ENCODE results near the gene TPK1.
"Not testable (repeated sequence)": the region's sequence is repeated elsewhere in the genome, so short reads cannot be mapped to it uniquely, and the experiment has no call there.

- not testable (repeated sequence) for TF ChIP-seq CTCF (tag by site-specific recombination; IDR thresholded peaks at IDR 0.05); YY2 (tag by site-specific recombination; IDR thresholded peaks at IDR 0.05); SCRT1 (tag by site-specific recombination; IDR thresholded peaks at IDR 0.05; ENCODE audit: borderline replicate concordance); ZNF404 (tag by site-specific recombination; IDR thresholded peaks at IDR 0.05); REST (tag by site-specific recombination; IDR thresholded peaks at IDR 0.05); ZNF776 (tag by site-specific recombination; IDR thresholded peaks at IDR 0.05; ENCODE audit: borderline replicate concordance); ZNF658 (tag by site-specific recombination; IDR thresholded peaks at IDR 0.05); ZNF23 (tag by site-specific recombination; IDR thresholded peaks at IDR 0.05; ENCODE audit: borderline replicate concordance); ZNF529 (tag by site-specific recombination; IDR thresholded peaks at IDR 0.05; ENCODE audit: insufficient replicate concordance); ZNF157 (tag by site-specific recombination; IDR thresholded peaks at IDR 0.05); ZNF280D (tag by site-specific recombination; IDR thresholded peaks at IDR 0.05); ZNF239 (tag by site-specific recombination; IDR thresholded peaks at IDR 0.05); ZNF555 (tag by site-specific recombination; conservative IDR thresholded peaks at IDR 0.05)
These were observed 35.0 kb downstream of the TPK1 start for GRCh38 chr7:144800678-144801436.

All from HEK293 (cell line).